IMR-90 (cell line): ENCODE measurements around the gene LDLRAD4. TPM values are rescaled to one million over a fixed set of nuclear protein-coding genes. Genes with fewer than 3 reads are reported as not detected.

Source experiments
- ATAC-seq: fragments of 200-7000 bp; cut with Tn5 transposase; 2 replicates; pipeline ENCODE4 v1.9.1; 2020; ENCODE audit warnings: low read depth, mild to moderate bottlenecking, moderate library complexity
- BruUV-seq: library from RNA; stranded (reverse); fragments of 400-500 nt; replicated peaks from 2 replicates; lab custom pipeline; 2021; lab: Mats Ljungman, UMichigan
- CTCF ChIA-PET: fragments of 300-600 bp; formaldehyde crosslinking; extraction: SDS; loops from one replicate; lab custom pipeline; 2021; ENCODE audit warnings: antibody characterized with exemption; lab: Yijun Ruan, JAX
- POLR2A ChIA-PET: fragments of 300-600 bp; sonication (Branson Sonifier 250); formaldehyde crosslinking; loops from one replicate; lab custom pipeline; 2022; ENCODE audit warnings: antibody characterized with exemption; ENCODE audit not compliant: unreplicated experiment; lab: Charles Lee
- DNase-seq: peaks from one replicate; pipeline ENCODE4 v3.0.0; 2013
- H2AFZ ChIP-seq: replicated peaks from 2 replicates; pipeline ENCODE3; 2013; ENCODE audit warnings: low read length, mild to moderate bottlenecking; ENCODE audit not compliant: poor library complexity
- H2AK5ac ChIP-seq: 2 replicates; pipeline ENCODE4 v1.6.1; 2013; ENCODE audit warnings: low read depth, low read length, inconsistent platforms
- H2AK9ac ChIP-seq: replicated peaks from 2 replicates; pipeline ENCODE3; 2013; ENCODE audit warnings: mild to moderate bottlenecking, low read depth, low read length, moderate library complexity; ENCODE audit not compliant: poor library complexity
- H2BK120ac ChIP-seq: 2 replicates; pipeline ENCODE4 v1.6.1; 2013; ENCODE audit warnings: low read depth, low read length, inconsistent platforms
- H2BK15ac ChIP-seq: 3 replicates; pipeline ENCODE4 v1.6.1; 2013; ENCODE audit warnings: low read depth, low read length, inconsistent platforms
- H2BK20ac ChIP-seq: 2 replicates; pipeline ENCODE4 v1.6.1; 2013; ENCODE audit warnings: low read depth, mild to moderate bottlenecking, inconsistent platforms, low read length, moderate library complexity
- H2BK5ac ChIP-seq: 2 replicates; pipeline ENCODE4 v1.6.1; 2013; ENCODE audit warnings: mild to moderate bottlenecking, low read depth, low read length, inconsistent platforms; ENCODE audit not compliant: poor library complexity, severe bottlenecking
- H3K14ac ChIP-seq: replicated peaks from 2 replicates; pipeline ENCODE4 v1.6.1; 2013; ENCODE audit warnings: low read depth, low read length, inconsistent platforms
- H3K18ac ChIP-seq: 2 replicates; pipeline ENCODE4 v1.6.1; 2013; ENCODE audit warnings: low read depth, low read length, control low read depth
- H3K23ac ChIP-seq: 2 replicates; pipeline ENCODE4 v1.6.1; 2013; ENCODE audit warnings: low read depth, low read length, inconsistent platforms
- H3K27ac ChIP-seq: 2 replicates; pipeline ENCODE4 v1.5.1; 2013; ENCODE audit warnings: mild to moderate bottlenecking, control low read depth, low read length; ENCODE audit not compliant: insufficient read depth
- H3K27me3 ChIP-seq: 2 replicates; pipeline ENCODE4 v1.6.1; 2013; ENCODE audit warnings: low read length; ENCODE audit not compliant: control insufficient read depth, insufficient read depth
- H3K36me3 ChIP-seq: 2 replicates; pipeline ENCODE4 v1.6.1; 2013; ENCODE audit warnings: low read length, mixed read lengths; ENCODE audit not compliant: control insufficient read depth, insufficient read depth
- H3K4ac ChIP-seq: 2 replicates; pipeline ENCODE4 v1.6.1; 2013; ENCODE audit warnings: low read depth, low read length, inconsistent platforms
- H3K4me1 ChIP-seq: 2 replicates; pipeline ENCODE4 v1.6.1; 2013; ENCODE audit warnings: low read length, mixed read lengths; ENCODE audit not compliant: control insufficient read depth, insufficient read depth
- H3K4me2 ChIP-seq: 2 replicates; pipeline ENCODE4 v1.6.1; 2013; ENCODE audit warnings: low read depth, mild to moderate bottlenecking, control low read depth, low read length, moderate library complexity
- H3K4me3 ChIP-seq: 2 replicates; pipeline ENCODE4 v1.5.1; 2013; ENCODE audit warnings: low read depth, mild to moderate bottlenecking, control low read depth, low read length, moderate library complexity; ENCODE audit not compliant: insufficient read depth
- H3K56ac ChIP-seq: 2 replicates; pipeline ENCODE4 v1.6.1; 2013; ENCODE audit warnings: low read length, inconsistent platforms; ENCODE audit not compliant: insufficient read depth; ENCODE audit errors: extremely low read depth
- H3K79me1 ChIP-seq, 2 experiments: 2 replicates each; pipeline ENCODE4 v1.6.1; 2013; ENCODE audit warnings: low read length in 2 of 2, inconsistent platforms in 1 of 2, low read depth in 1 of 2
- H3K9ac ChIP-seq: 2 replicates; pipeline ENCODE4 v1.6.1; 2013; ENCODE audit warnings: low read depth, low read length, control low read depth
- H3K9me1 ChIP-seq: 2 replicates; pipeline ENCODE4 v1.6.1; 2013; ENCODE audit warnings: low read length, inconsistent platforms; ENCODE audit not compliant: insufficient read depth
- H3K9me3 ChIP-seq: 2 replicates; pipeline ENCODE4 v1.6.1; 2013; ENCODE audit warnings: low read length; ENCODE audit not compliant: control insufficient read depth, insufficient read depth
- H4K20me1 ChIP-seq: 2 replicates; pipeline ENCODE4 v1.6.1; 2013; ENCODE audit warnings: low read length, inconsistent platforms; ENCODE audit not compliant: insufficient read depth
- H4K5ac ChIP-seq: 2 replicates; pipeline ENCODE4 v1.6.1; 2013; ENCODE audit warnings: mild to moderate bottlenecking, low read depth, low read length, control low read depth
- H4K8ac ChIP-seq, 2 experiments: 2 replicates each; pipeline ENCODE4 v1.6.1; 2013; ENCODE audit warnings: low read depth in 2 of 2, low read length in 2 of 2, control low read depth in 1 of 2, inconsistent platforms in 1 of 2
- H4K91ac ChIP-seq: 2 replicates; pipeline ENCODE4 v1.6.1; 2013; ENCODE audit warnings: low read depth, low read length, inconsistent platforms; ENCODE audit not compliant: insufficient read depth
- BHLHE40 ChIP-seq: fragments of 150-350 bp; IDR thresholded peaks from 2 replicates; pipeline ENCODE4 v1.6.1; 2016; ENCODE audit warnings: mild to moderate bottlenecking, low read depth, low read length
- CHD1 ChIP-seq: IDR thresholded peaks from 2 replicates; pipeline ENCODE4 v1.6.1; 2012; ENCODE audit warnings: low read depth, low read length, improper control_type of control experiment
- CTCF ChIP-seq: conservative IDR thresholded peaks from 2 replicates; pipeline ENCODE4 v1.5.1; 2012; ENCODE audit warnings: mild to moderate bottlenecking, low read depth, low read length, improper control_type of control experiment
- FOS ChIP-seq: fragments of 150-350 bp; IDR thresholded peaks from 2 replicates; pipeline ENCODE4 v1.6.1; 2016; ENCODE audit warnings: low read depth, low read length
- MAZ ChIP-seq: IDR thresholded peaks from 2 replicates; pipeline ENCODE4 v1.6.1; 2012; ENCODE audit warnings: low read depth, mild to moderate bottlenecking, low read length, improper control_type of control experiment, moderate library complexity, borderline replicate concordance
- MXI1 ChIP-seq: IDR thresholded peaks from 2 replicates; pipeline ENCODE4 v1.6.1; 2012; ENCODE audit warnings: low read depth, mild to moderate bottlenecking, low read length, moderate library complexity, borderline replicate concordance
- NFE2L2 ChIP-seq: fragments of 150-350 bp; IDR thresholded peaks from 2 replicates; pipeline ENCODE4 v1.6.1; 2016; ENCODE audit warnings: low read depth, mild to moderate bottlenecking, low read length
- POLR2A ChIP-seq: IDR thresholded peaks from 2 replicates; pipeline ENCODE4 v1.6.1; 2012; ENCODE audit warnings: mild to moderate bottlenecking, low read depth, low read length
- RAD21 ChIP-seq: IDR thresholded peaks from 2 replicates; pipeline ENCODE4 v1.6.1; 2012; ENCODE audit warnings: low read length, improper control_type of control experiment
- RCOR1 ChIP-seq: IDR thresholded peaks from 2 replicates; pipeline ENCODE4 v1.6.1; 2012; ENCODE audit warnings: mild to moderate bottlenecking, low read length, improper control_type of control experiment; ENCODE audit not compliant: insufficient replicate concordance
- RFX5 ChIP-seq: IDR thresholded peaks from 2 replicates; pipeline ENCODE4 v1.8.0; 2012; ENCODE audit warnings: low read depth, mild to moderate bottlenecking, low read length, moderate library complexity
- USF2 ChIP-seq: fragments of 150-350 bp; IDR thresholded peaks from 2 replicates; pipeline ENCODE4 v1.6.1; 2017; ENCODE audit warnings: mild to moderate bottlenecking, antibody characterized with exemption, low read length, low read depth
- WGBS, 2 experiments: methylation state at CpG; one replicate each; pipeline versions ENCODE4 v1.1.5 to v1.1.7; 2013; ENCODE audit warnings: missing lambda C conversion rate in 2 of 2; ENCODE audit not compliant: insufficient read length in 1 of 2; ENCODE audit errors: extremely low coverage in 2 of 2; 5-methylcytosine and 5-hydroxymethylcytosine counted together
- dilution Hi-C: fragments of 300-500 bp; cut with HindIII; formaldehyde crosslinking; loops from one replicate; pipeline ENCODE4 v1.14.3; 2018; ENCODE audit warnings: low sequenced_read_pairs; ENCODE audit not compliant: unreplicated experiment
- in situ Hi-C: fragments of 300-500 bp; cut with MboI; formaldehyde crosslinking; loops from 3 replicates; pipeline ENCODE4 v1.14.3; 2019; ENCODE audit warnings: low sequenced_read_pairs, inconsistent platforms, mixed read lengths
- intact Hi-C: fragments of 100-400 bp; cut with micrococcal nuclease; formaldehyde crosslinking; loops from 2 replicates; pipeline ENCODE4 v1.10.0; 2022
- polyA plus RNA-seq, 3 experiments: library from polyadenylated mRNA; depleted of rRNA; stranded (reverse); fragments of >200 nt; gene quantifications; 2 replicates each; pipeline ENCODE4 v1.2.3, GENCODE V29; 2012; ENCODE audit warnings: low replicate concordance in 1 of 3
- total RNA-seq: library from RNA; depleted of rRNA; stranded (reverse); fragments of >200 nt; gene quantifications from 2 replicates; pipeline ENCODE4 v1.2.3, GENCODE V29; 2012
- TF ChIP-seq, protein P1 (sequence below): fragments of 150-350 bp; IDR thresholded peaks from 2 replicates; pipeline ENCODE4 v1.6.1; 2016; ENCODE audit warnings: low read depth, mild to moderate bottlenecking, low read length, moderate library complexity, borderline replicate concordance

LDLRAD4 gene
- total and polyA plus RNA-seq, 2 of the 4 experiments (the other 2 are of a cell fraction) = not detected

- no peak overlapping the region for H4K91ac ChIP-seq
- ChIA-PET CTCF (no interaction called here), POLR2A (no interaction called here)
- H2AK5ac ChIP-seq = no peak overlapping the region
- no peak overlapping the region for H3K4me3 ChIP-seq
- in situ Hi-C loops (no loop called here), dilution Hi-C loops (no loop called here), intact Hi-C loops (no loop called here)
- H2BK120ac ChIP-seq = no peak overlapping the region
- ATAC-seq = no peak
- H2BK5ac ChIP-seq = no peak overlapping the region
- H3K4me1 ChIP-seq = no peaks in the 10 kb centered on the region
- no peaks in the 10 kb centered on the region for H3K79me1 ChIP-seq
- no peak overlapping the region for H2AK9ac ChIP-seq
- H4K8ac ChIP-seq = no peak overlapping the region
- no peak overlapping the region for H3K4ac ChIP-seq
- H2BK20ac ChIP-seq = no peak overlapping the region
- H4K5ac ChIP-seq = no peak overlapping the region
- no peak overlapping the region for H3K14ac ChIP-seq
- no peak overlapping the region for H3K18ac ChIP-seq
- no peak for DNase-seq
- H3K4me2 ChIP-seq = no peak overlapping the region
- BruUV-seq = no TSS peak
- no peak for TF ChIP-seq BHLHE40
- no peak for TF ChIP-seq MAZ
- no peak for TF ChIP-seq POLR2A
- TF ChIP-seq NFE2L2 = no peak
- TF ChIP-seq RCOR1 = no peak
- TF ChIP-seq RAD21 = no peak
- TF ChIP-seq FOS = no peak
- TF ChIP-seq CTCF = no peak
- no peak for TF ChIP-seq USF2
- no peak for TF ChIP-seq CHD1
- TF ChIP-seq RFX5 = no peak
- TF ChIP-seq, protein P1, sequence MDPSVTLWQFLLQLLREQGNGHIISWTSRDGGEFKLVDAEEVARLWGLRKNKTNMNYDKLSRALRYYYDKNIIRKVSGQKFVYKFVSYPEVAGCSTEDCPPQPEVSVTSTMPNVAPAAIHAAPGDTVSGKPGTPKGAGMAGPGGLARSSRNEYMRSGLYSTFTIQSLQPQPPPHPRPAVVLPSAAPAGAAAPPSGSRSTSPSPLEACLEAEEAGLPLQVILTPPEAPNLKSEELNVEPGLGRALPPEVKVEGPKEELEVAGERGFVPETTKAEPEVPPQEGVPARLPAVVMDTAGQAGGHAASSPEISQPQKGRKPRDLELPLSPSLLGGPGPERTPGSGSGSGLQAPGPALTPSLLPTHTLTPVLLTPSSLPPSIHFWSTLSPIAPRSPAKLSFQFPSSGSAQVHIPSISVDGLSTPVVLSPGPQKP = no peak
- no peak for TF ChIP-seq MXI1
- H4K20me1 ChIP-seq = no peaks in the 10 kb centered on the region
- no peak overlapping the region for H3K9ac ChIP-seq
- H3K9me3 ChIP-seq = peaks cover 2% of the 10 kb centered on the region; the same call in 1 of the 2 replicates
- H2BK15ac ChIP-seq = no peak overlapping the region
- no peak overlapping the region for H3K56ac ChIP-seq
- H3K27me3 ChIP-seq = no peaks in the 10 kb centered on the region
- no peak overlapping the region for H3K27ac ChIP-seq
- no peaks in the 10 kb centered on the region for H3K9me1 ChIP-seq
- no peaks in the 10 kb centered on the region for H3K36me3 ChIP-seq
- no peak overlapping the region for H2AFZ ChIP-seq
- WGBS, 2 experiments = no CpG with 5 or more reads among the region's 1 CpG
- H3K23ac ChIP-seq = no peak overlapping the region
These were observed 274.5 kb downstream of the LDLRAD4 start for GRCh38 chr18:13493079-13493478.
